Stomach (tissue), 9 donors: ENCODE data around the gene WAS. TPM values are rescaled to one million over a fixed set of nuclear protein-coding genes. Genes with fewer than 3 reads are reported as not detected.
"Not testable (repeated sequence)": the region's sequence is repeated elsewhere in the genome, so short reads cannot be mapped to it uniquely, and the experiment has no call there.

Source experiments
- DNase-seq, 2 donors: peaks; one replicate each; pipeline versions ENCODE4 v3.0.0 to v3.0.0-alpha.2; 2013 to 2019
- H3K27ac ChIP-seq, 5 donors: fragments of 200-600 bp in 4 of 5; sonication (generic) in 4 of 5; one replicate each; pipeline ENCODE4 v1.5.1; 2013 to 2019; ENCODE audit warnings: mild to moderate bottlenecking in 1 of 5, moderate library complexity in 1 of 5
- H3K27me3 ChIP-seq, 3 donors: fragments of 200-600 bp; sonication (generic); one replicate each; pipeline ENCODE4 v1.5.1; 2017 to 2019; ENCODE audit warnings: mixed run types in 1 of 3
- H3K36me3 ChIP-seq, 4 donors: fragments of 200-600 bp; sonication (generic); 1 replicate in 3 of 4; 2 replicates in 1 of 4; pipeline ENCODE4 v1.5.1; 2016 to 2019
- H3K4me1 ChIP-seq, 4 donors: fragments of 200-600 bp; sonication (generic); one replicate each; pipeline ENCODE4 v1.5.1; 2016 to 2019
- H3K4me3 ChIP-seq, 4 donors: fragments of 200-600 bp; sonication (generic) in 3 of 4; one replicate each; pipeline ENCODE4 v1.5.1; 2016 to 2019; ENCODE audit warnings: mild to moderate bottlenecking in 1 of 4
- H3K9me3 ChIP-seq, 4 donors: fragments of 200-600 bp; sonication (generic); one replicate each; pipeline ENCODE4 v1.5.1; 2016 to 2019
- CTCF ChIP-seq, 7 experiments: fragments of 450-650 bp in 4 of 7; fragments of 200-600 bp in 3 of 7; sonication (generic) in 3 of 7; IDR thresholded peaks; one replicate each; pipeline ENCODE4 v1.5.1; 2016 to 2019; ENCODE audit warnings: antibody characterized with exemption in 7 of 7, control low read depth in 2 of 7, mild to moderate bottlenecking in 1 of 7
- EP300 ChIP-seq: sonication (generic); formaldehyde crosslinking; IDR thresholded peaks from one replicate; pipeline ENCODE4 v1.6.1; 2017; ENCODE audit warnings: antibody characterized with exemption
- POLR2A ChIP-seq, 4 donors: fragments of 450-650 bp; IDR thresholded peaks; one replicate each; pipeline ENCODE4 v1.6.1; 2016; ENCODE audit warnings: antibody characterized with exemption in 4 of 4, control low read depth in 2 of 4, mild to moderate bottlenecking in 1 of 4, moderate library complexity in 1 of 4
- POLR2AphosphoS5 ChIP-seq, 3 donors: sonication (generic); formaldehyde crosslinking; IDR thresholded peaks; one replicate each; pipeline ENCODE4 v1.6.1; 2016; ENCODE audit warnings: antibody characterized with exemption in 3 of 3
- WGBS, 5 donors: extraction: QIAGEN DNeasy Blood & Tissue Kit in 3 of 5; methylation state at CpG; one replicate each; pipeline versions ENCODE4 v1.1.5 to v1.1.7; 2013 to 2018; 5-methylcytosine and 5-hydroxymethylcytosine counted together
- intact Hi-C: fragments of 100-400 bp; cut with DNase I; formaldehyde crosslinking; loops from one replicate; pipeline ENCODE4 v1.15.1; 2023; ENCODE audit warnings: low total_unique reads
- polyA plus RNA-seq, 3 donors: library from polyadenylated mRNA; stranded (reverse); fragments of 200-250 nt; gene quantifications; one replicate each; pipeline ENCODE4 v1.2.3, GENCODE V29; 2013
- total RNA-seq, 5 donors: library from RNA; depleted of rRNA; stranded (reverse); fragments of >200 nt; gene quantifications; one replicate each; pipeline versions ENCODE4 v1.1.0 to v1.2.3, GENCODE V29; 2014 to 2016
- donor health status: healthy with polysubstance abuse.
- donor health status: Bipolar disorder and iron deficiency.
- donor health status: healthy.

The WAS gene
- total and polyA plus RNA-seq, 8 donors: 2.3 to 8.4 (median 4.5) TPM

GRCh38 chrX:48689208-48689920 is 5.8 kb downstream of the WAS start:
- H3K4me1 ChIP-seq: no peaks in the 10 kb centered on the region
- H3K36me3 ChIP-seq: no peaks in the 10 kb centered on the region
- DNase-seq: no peak
- no peaks in the 10 kb centered on the region for H3K9me3 ChIP-seq
- intact Hi-C loops: no loop called here
- no peak overlapping the region for H3K27ac ChIP-seq
- TF ChIP-seq POLR2AphosphoS5 (IDR thresholded peaks at IDR 0.05): no peak
- TF ChIP-seq POLR2A (IDR thresholded peaks at IDR 0.05): no peak
- TF ChIP-seq CTCF (IDR thresholded peaks at IDR 0.05): no peak
- no peak for TF ChIP-seq EP300
- WGBS, 5 donors: 48 to 67% (median 56%) methylated on average over 6 to 11 of the region's 11 CpGs
- no peak overlapping the region for H3K4me3 ChIP-seq
- H3K27me3 ChIP-seq: peaks cover 0 to 19% (median 0%) of the 10 kb centered on the region in 3 donors

GRCh38 chrX:48691746-48692145 is 8.1 kb downstream of the WAS start:
- WGBS, 5 donors: 70 to 83% (median 78%) methylated on average over 1 to 5 of the region's 5 CpGs
- H3K4me1 ChIP-seq, H3K9me3 ChIP-seq, H3K36me3 ChIP-seq, DNase-seq, H3K4me3 ChIP-seq, H3K27ac ChIP-seq, intact Hi-C loops: not testable (repeated sequence)
- peaks cover 0 to 26% (median 0%) of the 10 kb centered on the region in 3 donors for H3K27me3 ChIP-seq

- H3K4me3 ChIP-seq: peak overlapping the region in 2 of 4 donors; percentile 58 to 94
- intact Hi-C loops: no loop called here
- H3K36me3 ChIP-seq: peaks cover 0 to 11% (median 6%) of the 10 kb centered on the region in 4 donors
- 32 to 56% (median 49%) methylated on average over 9 to 15 of the region's 15 CpGs for WGBS, 5 donors
- no peaks in the 10 kb centered on the region for H3K9me3 ChIP-seq
- no peak for DNase-seq
- peak overlapping the region in 2 of 5 donors; percentile 86 to 91 for H3K27ac ChIP-seq
- TF ChIP-seq EP300 (no peak), CTCF (IDR thresholded peaks at IDR 0.05) (no peak), POLR2A (IDR thresholded peaks at IDR 0.05) (no peak), POLR2AphosphoS5 (IDR thresholded peaks at IDR 0.05) (no peak)
- peaks cover 0 to 16% (median 11%) of the 10 kb centered on the region in 4 donors for H3K4me1 ChIP-seq
- H3K27me3 ChIP-seq: peaks cover 0 to 22% (median 0%) of the 10 kb centered on the region in 3 donors
Measured at GRCh38 chrX:48694776-48695533, 11.4 kb downstream of the WAS start.

- Histone ChIP-seq H3K9me3 (no peaks in the 10 kb centered on the region), H3K27ac (peak overlapping the region; percentile 18 to 92 (median 87)), H3K4me3 (peak overlapping the region; percentile 58 to 94 (median 65)), H3K27me3 (peaks cover 0 to 22% (median 0%) of the 10 kb centered on the region in 3 donors), H3K36me3 (peaks cover 0 to 16% (median 11%) of the 10 kb centered on the region in 4 donors), H3K4me1 (peaks cover 0 to 16% (median 11%) of the 10 kb centered on the region in 4 donors)
- peak in 1 of 2 donors; percentile 26 for DNase-seq
- no peak for TF ChIP-seq POLR2AphosphoS5 (IDR thresholded peaks at IDR 0.05)
- no peak for TF ChIP-seq POLR2A (IDR thresholded peaks at IDR 0.05)
- intact Hi-C loops: no loop called here
- 21 to 54% (median 47%) methylated on average over 2 to 14 of the region's 14 CpGs for WGBS, 5 donors
Measured at GRCh38 chrX:48695534-48695896, 11.9 kb downstream of the WAS start.

GRCh38 chrX:48695925-48696300 is 12.3 kb downstream of the WAS start:
- Histone ChIP-seq H3K36me3 (peaks cover 0 to 20% (median 15%) of the 10 kb centered on the region in 4 donors), H3K27ac (peak overlapping the region; percentile 86 to 93 (median 91)), H3K9me3 (no peaks in the 10 kb centered on the region), H3K4me3 (peak overlapping the region; percentile 58 to 94 (median 65)), H3K27me3 (peaks cover 0 to 20% (median 0%) of the 10 kb centered on the region in 3 donors), H3K4me1 (peaks cover 0 to 16% (median 11%) of the 10 kb centered on the region in 4 donors)
- TF ChIP-seq EP300 (no peak), POLR2A (IDR thresholded peaks at IDR 0.05) (no peak), CTCF (IDR thresholded peaks at IDR 0.05) (no peak), POLR2AphosphoS5 (IDR thresholded peaks at IDR 0.05) (no peak)
- WGBS, 5 donors: 1 to 42% (median 11%) methylated on average over 6 to 8 of the region's 8 CpGs
- no peak for DNase-seq
- intact Hi-C loops: no loop called here
